ENCODE measurements around the gene TCEAL5. TPM values are rescaled to one million over a fixed set of nuclear protein-coding genes. Genes with fewer than 3 reads are reported as not detected.

TCEAL5 gene
- polyA plus RNA-seq, 6 donors from 2014 or later, result not detected

Other genes starting within 250 kb of the TCEAL5 start
- gene BEX1, start 212.6 kb downstream of the TCEAL5 start, polyA plus RNA-seq (ENCODE audit: low read depth in 6 of 6), result 1 to 10 TPM in 2 of 6 donors, under 1 TPM in 1, not detected in 3; 0.45 to 1.1 (median 1.0) TPM
- not detected for gene NXF3, start 183.6 kb downstream of the TCEAL5 start, polyA plus RNA-seq (ENCODE audit: low read depth in 6 of 6)
- 100 to 1,000 TPM in 1 of 6 donors, 10 to 100 TPM in 5; 69.7 to 102 (median 78.0) TPM for gene BEX4, start 61.6 kb downstream of the TCEAL5 start, polyA plus RNA-seq (ENCODE audit: low read depth in 6 of 6)
- 10 to 100 TPM; 34.1 to 64.1 (median 53.4) TPM for gene TCEAL8, start 21.6 kb downstream of the TCEAL5 start, polyA plus RNA-seq (ENCODE audit: low read depth in 6 of 6)
- 10 to 100 TPM; 42.8 to 74.0 (median 49.9) TPM for gene BEX2, start 34.2 kb upstream of the TCEAL5 start, polyA plus RNA-seq (ENCODE audit: low read depth in 6 of 6)
- not detected for gene TCEAL7, start 53.5 kb upstream of the TCEAL5 start, polyA plus RNA-seq (ENCODE audit: low read depth in 6 of 6)
- gene TCEAL9, start 79.8 kb upstream of the TCEAL5 start, polyA plus RNA-seq (ENCODE audit: low read depth in 6 of 6), result 1 to 10 TPM in 2 of 6 donors, under 1 TPM in 2, not detected in 2; 0.45 to 1.5 (median 0.93) TPM
- 1 to 10 TPM; 1.9 to 4.0 (median 2.8) TPM for gene BEX3, start 99.8 kb upstream of the TCEAL5 start, polyA plus RNA-seq (ENCODE audit: low read depth in 6 of 6)
- not detected for gene RAB40A, start 242.7 kb upstream of the TCEAL5 start, polyA plus RNA-seq (ENCODE audit: low read depth in 6 of 6)